Medulla oblongata (tissue), 1 donor: ENCODE data around the gene SULT1C2.
"Not testable (repeated sequence)": the region's sequence is repeated elsewhere in the genome, so short reads cannot be mapped to it uniquely, and the experiment has no call there.

ENCODE experiments used
- DNase-seq: peaks from one replicate; pipeline ENCODE4 v3.0.0-alpha.2; 2015; ENCODE audit errors: extremely low spot score

The SULT1C2 gene

DNA sequence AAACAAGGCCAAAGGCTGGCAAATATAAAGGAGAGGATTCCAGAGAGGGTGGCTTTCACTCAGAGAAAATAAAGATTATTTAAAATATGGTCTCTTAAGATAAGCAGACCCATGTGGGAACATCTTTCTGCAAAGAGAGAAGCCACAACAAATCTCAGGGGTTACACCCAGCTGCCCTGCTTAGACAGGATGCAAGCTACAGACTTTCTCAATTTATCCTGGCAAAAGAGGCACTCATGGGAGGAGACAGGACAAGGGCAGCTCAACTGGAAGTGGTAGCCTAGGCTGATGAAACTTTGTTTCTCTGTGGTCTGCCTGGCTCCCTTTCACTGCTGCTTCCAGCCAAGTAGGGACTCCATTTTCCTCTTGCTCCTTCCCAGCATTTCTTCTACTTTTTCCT lies 63.2 kb downstream of the SULT1C2 start:
- DNase-seq = no peak

DNA sequence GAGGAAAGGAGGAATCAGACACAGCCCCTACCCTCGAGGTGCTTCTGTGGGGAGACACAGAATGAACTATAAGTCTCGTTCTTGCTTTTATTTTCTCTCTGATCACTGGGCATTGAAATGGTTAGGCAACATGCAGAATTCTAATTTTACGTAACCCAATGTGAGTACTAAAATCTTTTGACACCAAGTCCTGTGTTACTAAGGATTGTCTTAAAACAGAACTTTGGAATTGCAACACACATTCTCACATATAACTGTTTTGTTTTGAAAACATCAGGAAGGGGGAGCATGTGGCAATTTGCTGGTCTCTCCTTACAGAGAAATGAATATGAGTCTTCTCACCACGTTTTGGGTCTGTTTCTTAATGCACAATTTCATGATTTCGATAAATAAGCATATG lies 65.4 kb downstream of the SULT1C2 start:
- DNase-seq = no peak

DNA sequence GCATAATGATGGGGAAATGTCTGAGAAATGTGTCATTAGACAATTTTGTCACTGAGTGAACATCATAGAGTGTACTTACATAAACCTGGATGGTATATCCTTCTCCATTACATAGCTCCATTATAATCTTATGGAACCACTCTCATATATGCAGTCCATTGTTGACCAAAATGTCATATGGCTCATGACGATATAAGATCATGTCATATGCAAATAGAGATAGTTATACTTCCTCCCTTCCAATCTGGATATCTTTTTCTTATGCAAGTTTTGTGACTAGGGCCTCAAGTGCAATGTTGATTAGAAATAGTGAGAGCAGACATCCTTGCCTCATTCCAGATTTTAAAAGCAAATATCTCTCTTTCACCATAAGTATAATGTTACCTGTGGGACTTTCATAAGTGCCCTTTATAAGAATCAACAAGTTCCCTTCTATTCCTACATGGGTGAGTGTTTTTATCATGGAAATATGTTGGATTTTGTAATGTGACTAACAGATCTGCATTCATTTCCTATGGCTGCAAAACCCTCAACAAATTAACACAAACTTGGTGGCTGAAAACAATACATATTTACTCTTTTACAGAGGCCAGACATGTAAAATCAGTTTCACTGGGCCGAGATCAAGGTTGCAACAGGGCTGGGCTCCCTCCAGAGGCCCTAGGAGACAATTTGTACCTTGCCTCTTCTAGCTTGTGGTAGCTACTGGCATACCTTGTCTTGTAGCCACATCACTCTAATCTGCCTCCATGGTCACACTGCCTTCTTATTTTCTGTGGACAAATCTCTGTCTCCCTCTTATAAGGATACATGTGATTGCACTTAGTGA lies 67.4 kb downstream of the SULT1C2 start:
- no peak for DNase-seq

DNA sequence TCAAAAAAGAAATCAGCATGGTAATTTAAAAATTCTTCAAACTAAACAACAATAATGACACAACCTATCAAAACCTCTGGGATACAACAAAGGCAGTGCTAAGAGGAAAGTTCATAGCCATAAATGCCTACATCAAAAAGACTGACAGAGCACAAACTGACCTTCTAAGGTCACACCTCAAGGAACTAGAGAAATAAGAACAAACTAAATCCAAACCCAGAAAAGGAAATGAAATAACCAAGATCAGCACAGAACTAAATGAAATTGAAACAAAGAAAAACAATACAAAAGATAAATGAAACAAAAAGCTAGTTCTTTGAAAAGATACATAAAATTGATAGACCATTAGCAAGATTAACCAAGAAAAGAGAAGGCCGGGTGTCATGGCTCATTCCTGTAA lies 70.6 kb downstream of the SULT1C2 start:
- DNase-seq = not testable (repeated sequence)
